NCI-H82 treated with DMSO at 0.1 percent for 48 hours (cell line): ENCODE data around the gene CCR2.
"Not testable (repeated sequence)": the region's sequence is repeated elsewhere in the genome, so short reads cannot be mapped to it uniquely, and the experiment has no call there.

ENCODE experiments used
- DNase-seq: peaks from one replicate; lab custom pipeline; 2025; ENCODE audit not compliant: unreplicated experiment; lab: John Stamatoyannopoulos, UW

Gene CCR2

GRCh38 chr3:46400846-46401245, 46.9 kb downstream of the CCR2 start:
- no peak for DNase-seq

- DNase-seq = no peak
These were observed 47.7 kb downstream of the CCR2 start for GRCh38 chr3:46401579-46401978.

GRCh38 chr3:46402902-46403301, 49.0 kb downstream of the CCR2 start:
- DNase-seq = not testable (repeated sequence)

- DNase-seq = no peak
These were observed 51.5 kb downstream of the CCR2 start for GRCh38 chr3:46405301-46406019.

- DNase-seq = no peak
These were observed 52.5 kb downstream of the CCR2 start for GRCh38 chr3:46406443-46406787.

GRCh38 chr3:46406788-46407611, 53.1 kb downstream of the CCR2 start, which contains the start of the genes CCR5AS and CCRL2:
Gene CCR5AS (minus strand): TSS chr3:46407066.
Gene CCRL2 (plus strand): TSS chr3:46407259. CDS start chr3:46408080, 821 bp downstream.
- DNase-seq = no peak

- no peak for DNase-seq
These were observed 54.1 kb downstream of the CCR2 start for GRCh38 chr3:46407970-46408369.

- DNase-seq = no peak
These were observed 54.9 kb downstream of the CCR2 start for GRCh38 chr3:46408853-46409252.

- DNase-seq = no peak
These were observed 56.0 kb downstream of the CCR2 start for GRCh38 chr3:46409739-46410489.
